CD14-positive monocyte (primary cell): ENCODE data around the gene PRPF19. TPM values are rescaled to one million over a fixed set of nuclear protein-coding genes. Genes with fewer than 3 reads are reported as not detected.

Experiments
- DNase-seq, 3 donors: peaks; one replicate each; pipeline ENCODE4 v3.0.0-alpha.2; 2011 to 2022
- H2AFZ ChIP-seq: 2 replicates; pipeline ENCODE4 v1.6.0; 2012; ENCODE audit warnings: mild to moderate bottlenecking, low read depth, low read length, inconsistent platforms; ENCODE audit not compliant: insufficient read depth, poor library complexity, severe bottlenecking
- H3K27ac ChIP-seq, 2 donors: 1 replicate in 1 of 2; 2 replicates in 1 of 2; pipeline ENCODE4 v1.5.1; 2012 to 2013; ENCODE audit warnings: low read length in 2 of 2, control low read depth in 1 of 2, inconsistent platforms in 1 of 2, low read depth in 1 of 2, mild to moderate bottlenecking in 1 of 2
- H3K27me3 ChIP-seq, 2 donors: one replicate each; pipeline versions ENCODE4 v1.6.0 to v1.6.1; 2011 to 2013; ENCODE audit warnings: low read length in 2 of 2; ENCODE audit not compliant: control insufficient read depth in 2 of 2, insufficient read depth in 2 of 2
- H3K36me3 ChIP-seq, 2 donors: replicated peaks in 1 of 2; 1 replicate in 1 of 2; 2 replicates in 1 of 2; pipeline versions ENCODE4 v1.5.1 to v1.6.1; 2012 to 2013; ENCODE audit warnings: low read length in 2 of 2, control low read depth in 1 of 2, inconsistent platforms in 1 of 2, mild to moderate bottlenecking in 1 of 2; ENCODE audit not compliant: insufficient read depth in 2 of 2, control insufficient read depth in 1 of 2
- H3K4me1 ChIP-seq, 2 donors: 1 replicate in 1 of 2; 2 replicates in 1 of 2; pipeline versions ENCODE4 v1.5.1 to v1.6.1; 2012 to 2013; ENCODE audit warnings: low read length in 2 of 2, control low read depth in 1 of 2, inconsistent platforms in 1 of 2, mild to moderate bottlenecking in 1 of 2, moderate library complexity in 1 of 2; ENCODE audit not compliant: insufficient read depth in 2 of 2, control insufficient read depth in 1 of 2
- H3K4me2 ChIP-seq: replicated peaks from 2 replicates; pipeline ENCODE3; 2012; ENCODE audit warnings: low read length, moderate library complexity, mild to moderate bottlenecking; ENCODE audit not compliant: poor library complexity, severe bottlenecking; ENCODE audit errors: extremely low read depth
- H3K4me3 ChIP-seq, 3 experiments: fragments of 200-600 bp in 1 of 3; sonication (generic) in 1 of 3; replicated peaks in 1 of 3; 1 replicate in 2 of 3; 2 replicates in 1 of 3; pipeline ENCODE4 v1.5.1; 2011 to 2013; ENCODE audit warnings: low read length in 3 of 3, mild to moderate bottlenecking in 3 of 3, control low read depth in 2 of 3, low read depth in 2 of 3, inconsistent platforms in 1 of 3, moderate library complexity in 1 of 3
- H3K79me2 ChIP-seq: 2 replicates; pipeline ENCODE4 v1.6.0; 2012; ENCODE audit warnings: mild to moderate bottlenecking, control low read depth, inconsistent platforms, low read length, moderate library complexity; ENCODE audit not compliant: insufficient read depth
- H3K9ac ChIP-seq: 2 replicates; pipeline ENCODE4 v1.6.0; 2017; ENCODE audit warnings: low read length, mild to moderate bottlenecking; ENCODE audit not compliant: insufficient read depth, poor library complexity, severe bottlenecking
- H3K9me3 ChIP-seq, 2 donors: replicated peaks in 1 of 2; 1 replicate in 1 of 2; 2 replicates in 1 of 2; pipeline versions ENCODE4 v1.5.1 to v1.6.1; 2012 to 2013; ENCODE audit warnings: low read length in 2 of 2, control low read depth in 1 of 2; ENCODE audit not compliant: control insufficient read depth in 1 of 2, insufficient read depth in 1 of 2
- H4K20me1 ChIP-seq: 2 replicates; pipeline ENCODE4 v1.6.0; 2012; ENCODE audit warnings: mild to moderate bottlenecking, low read length, control low read depth, moderate library complexity; ENCODE audit not compliant: insufficient read depth
- H3K27ac Mint-ChIP-seq, 7 donors: one replicate each; pipeline ENCODE4 v1.8.0; 2020; ENCODE audit warnings: mild to moderate bottlenecking in 7 of 7, mixed read lengths in 7 of 7, moderate library complexity in 6 of 7, inconsistent platforms in 2 of 7
- H3K27me3 Mint-ChIP-seq, 3 donors: one replicate each; pipeline ENCODE4 v1.8.0; 2021 to 2022; ENCODE audit warnings: low read depth in 3 of 3, mild to moderate bottlenecking in 3 of 3, mixed read lengths in 3 of 3, moderate library complexity in 3 of 3, inconsistent platforms in 1 of 3
- H3K36me3 Mint-ChIP-seq, 2 donors: one replicate each; pipeline ENCODE4 v1.8.0; 2020; ENCODE audit warnings: mixed read lengths in 2 of 2, inconsistent platforms in 1 of 2, mild to moderate bottlenecking in 1 of 2
- H3K4me1 Mint-ChIP-seq: one replicate; pipeline ENCODE4 v1.8.0; 2020; ENCODE audit warnings: mild to moderate bottlenecking, mixed read lengths
- H3K4me3 Mint-ChIP-seq, 2 donors: one replicate each; pipeline ENCODE4 v1.8.0; 2020; ENCODE audit warnings: mild to moderate bottlenecking in 2 of 2, mixed read lengths in 2 of 2, moderate library complexity in 1 of 2
- H3K9me3 Mint-ChIP-seq, 7 donors: one replicate each; pipeline ENCODE4 v1.8.0; 2020 to 2022; ENCODE audit warnings: mixed read lengths in 7 of 7, mild to moderate bottlenecking in 6 of 7, moderate library complexity in 6 of 7, inconsistent platforms in 2 of 7
- WGBS: methylation state at CpG from one replicate; pipeline ENCODE4 v1.1.5; 2013; ENCODE audit warnings: missing lambda C conversion rate; ENCODE audit not compliant: insufficient coverage; 5-methylcytosine and 5-hydroxymethylcytosine counted together
- intact Hi-C, 2 donors: fragments of 100-400 bp; cut with micrococcal nuclease; formaldehyde crosslinking; loops; one replicate each; pipeline versions ENCODE4 v1.15.0 to v1.15.1; 2023
- polyA plus RNA-seq, 3 donors: library from polyadenylated mRNA; depleted of rRNA in 1 of 3; unstranded in 2 of 3; stranded (reverse) in 1 of 3; fragments of 300-500 nt in 2 of 3; fragments of >200 nt in 1 of 3; fragmentation: Illumina TruSeq in 2 of 3; gene quantifications; 1 replicate in 2 of 3; 2 replicates in 1 of 3; pipeline ENCODE4 v1.2.3, GENCODE V29; 2012 to 2021
- TF ChIP-seq, protein P1 (sequence below): fragments of 200-600 bp; IDR thresholded peaks from one replicate; pipeline ENCODE4 v1.8.0; 2022; ENCODE audit warnings: antibody characterized with exemption, mild to moderate bottlenecking

Gene PRPF19
- polyA plus RNA-seq, 3 donors, result 7.8 to 33.2 (median 12.2) TPM

GRCh38 chr11:60848714-60849151, 57.7 kb downstream of the PRPF19 start:
- H3K9me3 ChIP-seq, result no peaks in the 10 kb centered on the region
- H3K36me3 ChIP-seq, result peaks cover 44 to 51% of the 10 kb centered on the region in 2 donors
- no peak overlapping the region for H3K27ac ChIP-seq
- DNase-seq, result no peak
- H3K4me3 ChIP-seq, result no peak overlapping the region
- peaks cover 8 to 18% of the 10 kb centered on the region in 2 donors for H3K4me1 ChIP-seq
- peaks cover 0 to 4% (median 0%) of the 10 kb centered on the region in 7 donors for H3K9me3 Mint-ChIP-seq
- peak overlapping the region in 4 of 7 donors; percentile 2 to 66 (median 38) for H3K27ac Mint-ChIP-seq
- peaks cover 16% of the 10 kb centered on the region for H3K79me2 ChIP-seq
- WGBS, result 69% methylated on average over 5 of the region's 10 CpGs
- no peaks in the 10 kb centered on the region for H4K20me1 ChIP-seq
- TF ChIP-seq, protein P1, sequence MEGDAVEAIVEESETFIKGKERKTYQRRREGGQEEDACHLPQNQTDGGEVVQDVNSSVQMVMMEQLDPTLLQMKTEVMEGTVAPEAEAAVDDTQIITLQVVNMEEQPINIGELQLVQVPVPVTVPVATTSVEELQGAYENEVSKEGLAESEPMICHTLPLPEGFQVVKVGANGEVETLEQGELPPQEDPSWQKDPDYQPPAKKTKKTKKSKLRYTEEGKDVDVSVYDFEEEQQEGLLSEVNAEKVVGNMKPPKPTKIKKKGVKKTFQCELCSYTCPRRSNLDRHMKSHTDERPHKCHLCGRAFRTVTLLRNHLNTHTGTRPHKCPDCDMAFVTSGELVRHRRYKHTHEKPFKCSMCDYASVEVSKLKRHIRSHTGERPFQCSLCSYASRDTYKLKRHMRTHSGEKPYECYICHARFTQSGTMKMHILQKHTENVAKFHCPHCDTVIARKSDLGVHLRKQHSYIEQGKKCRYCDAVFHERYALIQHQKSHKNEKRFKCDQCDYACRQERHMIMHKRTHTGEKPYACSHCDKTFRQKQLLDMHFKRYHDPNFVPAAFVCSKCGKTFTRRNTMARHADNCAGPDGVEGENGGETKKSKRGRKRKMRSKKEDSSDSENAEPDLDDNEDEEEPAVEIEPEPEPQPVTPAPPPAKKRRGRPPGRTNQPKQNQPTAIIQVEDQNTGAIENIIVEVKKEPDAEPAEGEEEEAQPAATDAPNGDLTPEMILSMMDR, result no peak
- peaks cover 24% of the 10 kb centered on the region for H3K4me1 Mint-ChIP-seq
- peaks cover 0 to 4% (median 1%) of the 10 kb centered on the region in 3 donors for H3K27me3 Mint-ChIP-seq
- no peak overlapping the region for H2AFZ ChIP-seq
- H3K9ac ChIP-seq, result no peak overlapping the region
- H3K4me2 ChIP-seq, result no peak overlapping the region
- no peak overlapping the region for H3K4me3 Mint-ChIP-seq
- intact Hi-C loops, result no loop called here
- peaks cover 56 to 65% of the 10 kb centered on the region in 2 donors for H3K36me3 Mint-ChIP-seq
- no peaks in the 10 kb centered on the region for H3K27me3 ChIP-seq

GRCh38 chr11:60847896-60848295, 58.5 kb downstream of the PRPF19 start:
- Histone ChIP-seq H3K4me2 (no peak overlapping the region), H3K4me3 (no peak overlapping the region), H3K79me2 (peaks cover 24% of the 10 kb centered on the region), H3K27me3 (no peaks in the 10 kb centered on the region), H3K27ac (no peak overlapping the region), H2AFZ (no peak overlapping the region), H4K20me1 (no peaks in the 10 kb centered on the region), H3K9me3 (no peaks in the 10 kb centered on the region), H3K4me1 (peaks cover 16 to 26% of the 10 kb centered on the region in 2 donors), H3K9ac (no peak overlapping the region), H3K36me3 (peaks cover 44 to 51% of the 10 kb centered on the region in 2 donors)
- Mint-ChIP-seq H3K4me3 (no peak overlapping the region), H3K36me3 (peaks cover 53 to 59% of the 10 kb centered on the region in 2 donors), H3K9me3 (peaks cover 0 to 3% (median 0%) of the 10 kb centered on the region in 7 donors), H3K27ac (no peak overlapping the region), H3K4me1 (peaks cover 33% of the 10 kb centered on the region), H3K27me3 (peaks cover 0 to 4% (median 1%) of the 10 kb centered on the region in 3 donors)
- DNase-seq, result no peak
- intact Hi-C loops, result no loop called here
- WGBS, result 92% methylated on average over 12 of the region's 12 CpGs
- TF ChIP-seq, protein P1, result no peak
